Liver (tissue), 9 donors: ENCODE measurements around the gene BORCS5. TPM values are rescaled to one million over a fixed set of nuclear protein-coding genes. Genes with fewer than 3 reads are reported as not detected.

Source experiments
- DNase-seq: peaks from one replicate; pipeline ENCODE4 v3.0.0-alpha.2; 2017; ENCODE audit warnings: low spot score
- H3K27ac ChIP-seq, 2 donors: one replicate each; pipeline ENCODE4 v1.7.0; 2013; ENCODE audit warnings: inconsistent platforms in 2 of 2, low read length in 2 of 2, control low read depth in 1 of 2, low read depth in 1 of 2, mild to moderate bottlenecking in 1 of 2
- H3K27me3 ChIP-seq, 4 donors: one replicate each; pipeline versions ENCODE4 v1.6.1 to v1.7.0; 2013; ENCODE audit warnings: low read length in 3 of 4, inconsistent platforms in 1 of 4, mild to moderate bottlenecking in 1 of 4, moderate library complexity in 1 of 4; ENCODE audit not compliant: control insufficient read depth in 4 of 4, insufficient read depth in 4 of 4
- H3K36me3 ChIP-seq, 4 donors: one replicate each; pipeline versions ENCODE4 v1.6.1 to v1.7.0; 2013; ENCODE audit warnings: low read length in 3 of 4, mild to moderate bottlenecking in 3 of 4, low read depth in 1 of 4, moderate library complexity in 1 of 4; ENCODE audit not compliant: control insufficient read depth in 4 of 4, insufficient read depth in 3 of 4
- H3K4me1 ChIP-seq, 4 donors: one replicate each; pipeline versions ENCODE4 v1.6.1 to v1.7.0; 2013; ENCODE audit warnings: low read length in 3 of 4, mild to moderate bottlenecking in 3 of 4, moderate library complexity in 1 of 4; ENCODE audit not compliant: control insufficient read depth in 4 of 4, insufficient read depth in 4 of 4
- H3K4me3 ChIP-seq, 3 donors: one replicate each; pipeline versions ENCODE4 v1.6.1 to v1.7.0; 2013; ENCODE audit warnings: low read length in 3 of 3, control low read depth in 1 of 3, low read depth in 1 of 3, mild to moderate bottlenecking in 1 of 3
- H3K9ac ChIP-seq, 2 donors: one replicate each; pipeline ENCODE4 v1.7.0; 2013; ENCODE audit warnings: low read length in 2 of 2, mild to moderate bottlenecking in 2 of 2, moderate library complexity in 2 of 2, control low read depth in 1 of 2, low read depth in 1 of 2
- H3K9me3 ChIP-seq, 4 donors: one replicate each; pipeline versions ENCODE4 v1.6.1 to v1.7.0; 2013; ENCODE audit warnings: low read length in 3 of 4; ENCODE audit not compliant: control insufficient read depth in 4 of 4
- EGR1 ChIP-seq, 2 donors: IDR thresholded peaks; 2 replicates each; pipeline ENCODE4 v1.6.1; 2016 to 2018; ENCODE audit warnings: antibody characterized with exemption in 2 of 2, low read depth in 2 of 2
- FOXA1 ChIP-seq: IDR thresholded peaks from 2 replicates; pipeline ENCODE4 v1.6.1; 2016; ENCODE audit warnings: antibody characterized with exemption
- FOXA2 ChIP-seq: IDR thresholded peaks from 2 replicates; pipeline ENCODE4 v1.6.1; 2016; ENCODE audit warnings: antibody characterized with exemption
- GABPA ChIP-seq, 2 donors: IDR thresholded peaks in 1 of 2; conservative IDR thresholded peaks in 1 of 2; 2 replicates each; pipeline ENCODE4 v1.6.1; 2016; ENCODE audit warnings: antibody characterized with exemption in 2 of 2, mild to moderate bottlenecking in 1 of 2, moderate library complexity in 1 of 2
- HNF4A ChIP-seq, 2 donors: conservative IDR thresholded peaks; 2 replicates each; pipeline ENCODE4 v1.6.1; 2016; ENCODE audit warnings: antibody characterized with exemption in 2 of 2, mild to moderate bottlenecking in 2 of 2
- HNF4G ChIP-seq: IDR thresholded peaks from 2 replicates; pipeline ENCODE4 v1.6.1; 2016; ENCODE audit warnings: antibody characterized with exemption
- JUND ChIP-seq, 2 donors: IDR thresholded peaks; 2 replicates each; pipeline ENCODE4 v1.6.1; 2016; ENCODE audit warnings: antibody characterized with exemption in 2 of 2
- NR2F2 ChIP-seq: IDR thresholded peaks from 2 replicates; pipeline ENCODE4 v1.6.1; 2016; ENCODE audit warnings: antibody characterized with exemption
- RAD21 ChIP-seq, 2 donors: IDR thresholded peaks; 2 replicates each; pipeline ENCODE4 v1.6.1; 2016; ENCODE audit warnings: antibody characterized with exemption in 2 of 2, mild to moderate bottlenecking in 2 of 2
- RXRA ChIP-seq, 2 donors: IDR thresholded peaks; 2 replicates each; pipeline ENCODE4 v1.6.1; 2017 to 2018; ENCODE audit warnings: antibody characterized with exemption in 2 of 2, mild to moderate bottlenecking in 1 of 2
- SP1 ChIP-seq: IDR thresholded peaks from 2 replicates; pipeline ENCODE4 v1.6.1; 2018; ENCODE audit warnings: antibody characterized with exemption, mild to moderate bottlenecking
- TAF1 ChIP-seq: conservative IDR thresholded peaks from 2 replicates; pipeline ENCODE4 v1.6.1; 2016; ENCODE audit warnings: antibody characterized with exemption, mild to moderate bottlenecking
- YY1 ChIP-seq: IDR thresholded peaks from 2 replicates; pipeline ENCODE4 v1.6.1; 2016; ENCODE audit warnings: antibody characterized with exemption, mild to moderate bottlenecking
- WGBS: extraction: QIAGEN DNeasy Blood & Tissue Kit; methylation state at CpG from one replicate; pipeline ENCODE4 v1.1.7; 2013; 5-methylcytosine and 5-hydroxymethylcytosine counted together
- polyA plus RNA-seq, 2 donors: library from polyadenylated mRNA; stranded (reverse) in 1 of 2; unstranded in 1 of 2; fragments of 200-250 nt in 1 of 2; fragments of >200 nt in 1 of 2; fragmentation: Nextera tagmentation in 1 of 2; extraction: Ambion mirVana in 1 of 2; gene quantifications; one replicate each; pipeline versions ENCODE4 v1.2.1 to v1.2.3, GENCODE V29; 2013 to 2015
- total RNA-seq, 2 donors: library from RNA; depleted of rRNA; stranded (reverse); fragments of >200 nt; gene quantifications; one replicate each; pipeline ENCODE4 v1.2.3, GENCODE V29; 2014
- TF ChIP-seq, protein P1 (sequence below): IDR thresholded peaks from 2 replicates; pipeline ENCODE4 v1.6.1; 2016; ENCODE audit warnings: antibody characterized with exemption
- TF ChIP-seq, protein P2 (sequence below): IDR thresholded peaks from 2 replicates; pipeline ENCODE4 v1.6.1; 2016; ENCODE audit warnings: antibody characterized with exemption
- TF ChIP-seq, protein P3 (sequence below): IDR thresholded peaks from 2 replicates; pipeline ENCODE4 v1.6.1; 2016; ENCODE audit warnings: antibody characterized with exemption, mild to moderate bottlenecking
- TF ChIP-seq, protein P4 (sequence below): fragments of 150-350 bp; IDR thresholded peaks from 2 replicates; pipeline ENCODE4 v1.5.1; 2017; ENCODE audit warnings: improper control_type of control experiment, low read depth, low read length; ENCODE audit not compliant: missing input control
- TF ChIP-seq, protein P5 (sequence below): IDR thresholded peaks from 2 replicates; pipeline ENCODE4 v1.6.1; 2016; ENCODE audit warnings: antibody characterized with exemption
- donor health status: healthy.
- donor health status: healthy.
- donor health status: healthy.
- donor health status: healthy.
- donor health status: healthy.

The BORCS5 gene
- total and polyA plus RNA-seq, 4 donors = 4.5 to 11.4 (median 8.1) TPM

DNA sequence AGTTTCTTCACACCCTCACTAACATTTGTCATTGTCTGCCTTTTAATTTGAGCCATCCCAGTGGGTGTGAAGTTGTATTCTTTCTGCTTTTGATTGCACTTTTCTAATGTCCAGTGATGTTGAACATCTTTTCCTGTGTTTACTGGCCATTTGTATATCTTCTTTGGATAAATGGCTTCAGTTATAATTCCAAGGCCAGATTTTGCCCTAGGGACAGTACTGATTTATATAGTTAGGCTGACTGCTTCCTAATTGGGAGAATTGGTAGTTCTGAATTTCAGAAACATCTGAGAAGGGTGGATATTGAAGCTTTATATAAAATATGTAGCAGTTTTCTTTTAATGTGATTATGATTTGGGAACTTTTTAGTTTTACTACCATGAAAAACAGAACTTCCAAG is 97.4 kb downstream of the BORCS5 start:
- H3K9ac ChIP-seq = no peak overlapping the region
- H3K4me1 ChIP-seq = peaks cover 1 to 14% (median 4%) of the 10 kb centered on the region in 4 donors
- no peaks in the 10 kb centered on the region for H3K36me3 ChIP-seq
- TF ChIP-seq, protein P1, sequence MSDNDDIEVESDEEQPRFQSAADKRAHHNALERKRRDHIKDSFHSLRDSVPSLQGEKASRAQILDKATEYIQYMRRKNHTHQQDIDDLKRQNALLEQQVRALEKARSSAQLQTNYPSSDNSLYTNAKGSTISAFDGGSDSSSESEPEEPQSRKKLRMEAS = no peak
- TF ChIP-seq NR2F2 (no peak), SP1 (no peak), YY1 (no peak), TAF1 (no peak), FOXA1 (no peak), FOXA2 (no peak), RXRA (IDR thresholded peaks at IDR 0.05) (no peak), HNF4G (no peak), RAD21 (IDR thresholded peaks at IDR 0.05) (no peak), HNF4A (conservative IDR thresholded peaks at IDR 0.05) (no peak), EGR1 (IDR thresholded peaks at IDR 0.05; ENCODE audit: low read depth in 2 of 2) (no peak), JUND (IDR thresholded peaks at IDR 0.05) (no peak), GABPA (IDR thresholded peaks at IDR 0.05 in 1 of 2, conservative IDR thresholded peaks at IDR 0.05 in 1 of 2) (no peak)
- TF ChIP-seq, protein P2, sequence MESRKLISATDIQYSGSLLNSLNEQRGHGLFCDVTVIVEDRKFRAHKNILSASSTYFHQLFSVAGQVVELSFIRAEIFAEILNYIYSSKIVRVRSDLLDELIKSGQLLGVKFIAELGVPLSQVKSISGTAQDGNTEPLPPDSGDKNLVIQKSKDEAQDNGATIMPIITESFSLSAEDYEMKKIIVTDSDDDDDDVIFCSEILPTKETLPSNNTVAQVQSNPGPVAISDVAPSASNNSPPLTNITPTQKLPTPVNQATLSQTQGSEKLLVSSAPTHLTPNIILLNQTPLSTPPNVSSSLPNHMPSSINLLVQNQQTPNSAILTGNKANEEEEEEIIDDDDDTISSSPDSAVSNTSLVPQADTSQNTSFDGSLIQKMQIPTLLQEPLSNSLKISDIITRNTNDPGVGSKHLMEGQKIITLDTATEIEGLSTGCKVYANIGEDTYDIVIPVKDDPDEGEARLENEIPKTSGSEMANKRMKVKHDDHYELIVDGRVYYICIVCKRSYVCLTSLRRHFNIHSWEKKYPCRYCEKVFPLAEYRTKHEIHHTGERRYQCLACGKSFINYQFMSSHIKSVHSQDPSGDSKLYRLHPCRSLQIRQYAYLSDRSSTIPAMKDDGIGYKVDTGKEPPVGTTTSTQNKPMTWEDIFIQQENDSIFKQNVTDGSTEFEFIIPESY = no peak
- TF ChIP-seq, protein P3, sequence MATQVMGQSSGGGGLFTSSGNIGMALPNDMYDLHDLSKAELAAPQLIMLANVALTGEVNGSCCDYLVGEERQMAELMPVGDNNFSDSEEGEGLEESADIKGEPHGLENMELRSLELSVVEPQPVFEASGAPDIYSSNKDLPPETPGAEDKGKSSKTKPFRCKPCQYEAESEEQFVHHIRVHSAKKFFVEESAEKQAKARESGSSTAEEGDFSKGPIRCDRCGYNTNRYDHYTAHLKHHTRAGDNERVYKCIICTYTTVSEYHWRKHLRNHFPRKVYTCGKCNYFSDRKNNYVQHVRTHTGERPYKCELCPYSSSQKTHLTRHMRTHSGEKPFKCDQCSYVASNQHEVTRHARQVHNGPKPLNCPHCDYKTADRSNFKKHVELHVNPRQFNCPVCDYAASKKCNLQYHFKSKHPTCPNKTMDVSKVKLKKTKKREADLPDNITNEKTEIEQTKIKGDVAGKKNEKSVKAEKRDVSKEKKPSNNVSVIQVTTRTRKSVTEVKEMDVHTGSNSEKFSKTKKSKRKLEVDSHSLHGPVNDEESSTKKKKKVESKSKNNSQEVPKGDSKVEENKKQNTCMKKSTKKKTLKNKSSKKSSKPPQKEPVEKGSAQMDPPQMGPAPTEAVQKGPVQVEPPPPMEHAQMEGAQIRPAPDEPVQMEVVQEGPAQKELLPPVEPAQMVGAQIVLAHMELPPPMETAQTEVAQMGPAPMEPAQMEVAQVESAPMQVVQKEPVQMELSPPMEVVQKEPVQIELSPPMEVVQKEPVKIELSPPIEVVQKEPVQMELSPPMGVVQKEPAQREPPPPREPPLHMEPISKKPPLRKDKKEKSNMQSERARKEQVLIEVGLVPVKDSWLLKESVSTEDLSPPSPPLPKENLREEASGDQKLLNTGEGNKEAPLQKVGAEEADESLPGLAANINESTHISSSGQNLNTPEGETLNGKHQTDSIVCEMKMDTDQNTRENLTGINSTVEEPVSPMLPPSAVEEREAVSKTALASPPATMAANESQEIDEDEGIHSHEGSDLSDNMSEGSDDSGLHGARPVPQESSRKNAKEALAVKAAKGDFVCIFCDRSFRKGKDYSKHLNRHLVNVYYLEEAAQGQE = no peak
- TF ChIP-seq, protein P4, sequence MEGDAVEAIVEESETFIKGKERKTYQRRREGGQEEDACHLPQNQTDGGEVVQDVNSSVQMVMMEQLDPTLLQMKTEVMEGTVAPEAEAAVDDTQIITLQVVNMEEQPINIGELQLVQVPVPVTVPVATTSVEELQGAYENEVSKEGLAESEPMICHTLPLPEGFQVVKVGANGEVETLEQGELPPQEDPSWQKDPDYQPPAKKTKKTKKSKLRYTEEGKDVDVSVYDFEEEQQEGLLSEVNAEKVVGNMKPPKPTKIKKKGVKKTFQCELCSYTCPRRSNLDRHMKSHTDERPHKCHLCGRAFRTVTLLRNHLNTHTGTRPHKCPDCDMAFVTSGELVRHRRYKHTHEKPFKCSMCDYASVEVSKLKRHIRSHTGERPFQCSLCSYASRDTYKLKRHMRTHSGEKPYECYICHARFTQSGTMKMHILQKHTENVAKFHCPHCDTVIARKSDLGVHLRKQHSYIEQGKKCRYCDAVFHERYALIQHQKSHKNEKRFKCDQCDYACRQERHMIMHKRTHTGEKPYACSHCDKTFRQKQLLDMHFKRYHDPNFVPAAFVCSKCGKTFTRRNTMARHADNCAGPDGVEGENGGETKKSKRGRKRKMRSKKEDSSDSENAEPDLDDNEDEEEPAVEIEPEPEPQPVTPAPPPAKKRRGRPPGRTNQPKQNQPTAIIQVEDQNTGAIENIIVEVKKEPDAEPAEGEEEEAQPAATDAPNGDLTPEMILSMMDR = no peak
- TF ChIP-seq, protein P5, sequence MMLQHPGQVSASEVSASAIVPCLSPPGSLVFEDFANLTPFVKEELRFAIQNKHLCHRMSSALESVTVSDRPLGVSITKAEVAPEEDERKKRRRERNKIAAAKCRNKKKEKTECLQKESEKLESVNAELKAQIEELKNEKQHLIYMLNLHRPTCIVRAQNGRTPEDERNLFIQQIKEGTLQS = no peak
- H3K4me3 ChIP-seq = no peak overlapping the region
- H3K9me3 ChIP-seq = no peaks in the 10 kb centered on the region
- no peak overlapping the region for H3K27ac ChIP-seq
- no peaks in the 10 kb centered on the region for H3K27me3 ChIP-seq
- no peak for DNase-seq

DNA sequence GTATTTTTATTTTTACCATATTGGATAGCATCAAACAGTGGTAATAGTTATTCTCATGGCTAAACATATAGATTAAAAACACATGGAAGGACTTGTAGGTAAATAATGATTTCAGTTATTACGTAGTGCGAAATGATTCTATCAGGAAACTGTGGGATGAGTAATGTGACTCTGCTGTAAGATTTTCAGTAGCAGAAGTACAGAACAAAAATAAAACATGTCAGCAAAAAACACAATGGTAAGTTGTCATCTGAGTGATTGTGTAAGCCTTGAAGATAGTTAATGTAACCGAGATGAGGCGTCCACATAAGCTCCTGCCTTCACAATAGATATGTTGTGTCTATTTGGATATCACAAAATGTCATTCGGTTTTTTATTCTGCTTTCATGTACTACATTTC is 99.8 kb downstream of the BORCS5 start:
- Histone ChIP-seq H3K36me3 (no peaks in the 10 kb centered on the region), H3K27me3 (no peaks in the 10 kb centered on the region), H3K4me3 (no peak overlapping the region), H3K9me3 (no peaks in the 10 kb centered on the region), H3K4me1 (no peaks in the 10 kb centered on the region), H3K27ac (no peak overlapping the region), H3K9ac (no peak overlapping the region)
- no peak for DNase-seq
- TF ChIP-seq JUND (IDR thresholded peaks at IDR 0.05) (no peak), RAD21 (IDR thresholded peaks at IDR 0.05) (no peak), RXRA (IDR thresholded peaks at IDR 0.05) (no peak), FOXA1 (no peak)
- TF ChIP-seq, protein P4 = no peak
- TF ChIP-seq, protein P2 = no peak
- 72% methylated on average over 5 of the region's 5 CpGs for WGBS
